ENCODE measurements around the gene TPRG1L. TPM values are rescaled to one million over a fixed set of nuclear protein-coding genes. Genes with fewer than 3 reads are reported as not detected.

The TPRG1L gene
- total RNA-seq, 1 experiment from 2014 or later, result 24.0 TPM

DNA sequence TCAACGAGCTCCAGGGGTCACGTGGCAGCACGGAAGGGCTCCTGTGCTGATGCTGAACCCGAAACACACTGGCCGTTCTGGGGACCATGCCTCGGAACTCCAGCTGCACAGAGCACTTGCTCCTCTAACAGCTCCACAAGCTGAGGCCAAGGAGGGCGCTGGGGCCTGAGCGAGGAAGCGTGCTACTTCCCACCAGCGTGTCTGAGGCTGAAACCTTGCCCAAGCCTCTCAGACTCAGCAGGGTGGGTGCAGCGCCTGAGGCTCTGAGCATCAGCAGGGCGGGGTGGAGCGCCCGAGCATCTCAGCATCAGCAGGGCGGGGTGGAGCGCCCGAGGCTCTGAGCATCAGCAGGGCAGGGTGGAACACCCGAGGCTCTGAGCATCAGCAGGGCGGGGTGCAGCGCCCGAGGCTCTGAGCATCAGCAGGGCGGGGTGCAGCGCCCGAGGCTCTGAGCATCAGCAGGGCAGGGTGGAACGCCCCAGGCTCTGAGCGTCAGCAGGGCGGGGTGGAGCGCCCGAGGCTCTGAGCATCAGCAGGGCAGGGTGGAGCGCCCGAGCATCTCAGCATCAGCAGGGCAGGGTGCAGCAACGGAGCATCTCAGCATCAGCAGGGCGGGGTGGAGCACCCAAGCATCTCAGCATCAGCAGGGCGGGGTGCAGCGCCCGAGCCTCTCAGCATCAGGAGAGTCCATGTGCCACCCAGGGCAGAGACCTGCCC is 15.5 kb downstream of the TPRG1L start:
- Histone ChIP-seq H3K4me1 (ENCODE audit: insufficient read depth, low read length) (no peaks in the 10 kb centered on the region), H4K20me1 (ENCODE audit: control insufficient read depth, insufficient read depth, insufficient read length) (no peaks in the 10 kb centered on the region), H2AK5ac (ENCODE audit: insufficient read length, low read length) (no peak overlapping the region), H3K23ac (ENCODE audit: insufficient read length, low read depth, low read length) (no peak overlapping the region), H3K23me2 (ENCODE audit: insufficient read length, low read depth, low read length, poor library complexity, severe bottlenecking) (no peaks in the 10 kb centered on the region), H2BK12ac (ENCODE audit: insufficient read length, low read depth, low read length) (no peak overlapping the region), H3K27ac (ENCODE audit: insufficient read length, low read depth, low read length) (no peak overlapping the region), H4K8ac (replicated peaks; ENCODE audit: insufficient read length, low read depth, low read length) (no peak overlapping the region), H4K91ac (ENCODE audit: insufficient read length, low read depth, low read length) (no peak overlapping the region), H3T11ph (ENCODE audit: low read length) (no peak overlapping the region), H2BK20ac (ENCODE audit: low read depth, low read length, poor library complexity, severe bottlenecking) (no peak overlapping the region), H3K27me3 (ENCODE audit: insufficient read depth, low read length) (no peaks in the 10 kb centered on the region), H3K9ac (ENCODE audit: extremely low read depth, insufficient read length, low read length) (no peak overlapping the region), H3K14ac (ENCODE audit: insufficient read depth, low read length) (no peak overlapping the region), H2BK120ac (ENCODE audit: low read depth, low read length, poor library complexity, severe bottlenecking) (no peak overlapping the region), H3K18ac (ENCODE audit: insufficient read length, low read depth, low read length) (no peak overlapping the region), H4K5ac (ENCODE audit: insufficient read length, low read depth, low read length) (no peak overlapping the region), H3K9me3 (ENCODE audit: control insufficient read depth, low read depth, low read length) (no peaks in the 10 kb centered on the region), H3K79me1 (ENCODE audit: insufficient read depth, low read depth, low read length, poor library complexity, severe bottlenecking) (no peaks in the 10 kb centered on the region), H3K4ac (ENCODE audit: low read depth, low read length) (no peak overlapping the region), H2AFZ (ENCODE audit: low read length) (no peak overlapping the region), H2BK5ac (ENCODE audit: insufficient read length, low read length) (no peak overlapping the region), H3K4me2 (ENCODE audit: insufficient read depth, insufficient read length, low read length) (no peak overlapping the region), H2BK15ac (ENCODE audit: low read depth, low read length) (no peak overlapping the region), H3K56ac (ENCODE audit: insufficient read length, low read depth, low read length) (no peak overlapping the region), H3K79me2 (ENCODE audit: insufficient read depth, low read length) (no peaks in the 10 kb centered on the region)
- H3K4me3 Mint-ChIP-seq, result no peak overlapping the region
- no CpG with 5 or more reads among the region's 36 CpGs for WGBS (ENCODE audit: extremely low coverage, insufficient read length, low lambda C conversion rate)
- DNase-seq, result no peak
- H3K36me3 Mint-ChIP-seq (ENCODE audit: insufficient read depth in 1 of 3, low read depth in 3 of 3), result peaks cover 6 to 54% (median 31%) of the 10 kb centered on the region in 3 experiments; a peak in 6 of 7 replicates
- no peaks in the 10 kb centered on the region for H3K9me3 Mint-ChIP-seq
- TF ChIP-seq, protein P1, sequence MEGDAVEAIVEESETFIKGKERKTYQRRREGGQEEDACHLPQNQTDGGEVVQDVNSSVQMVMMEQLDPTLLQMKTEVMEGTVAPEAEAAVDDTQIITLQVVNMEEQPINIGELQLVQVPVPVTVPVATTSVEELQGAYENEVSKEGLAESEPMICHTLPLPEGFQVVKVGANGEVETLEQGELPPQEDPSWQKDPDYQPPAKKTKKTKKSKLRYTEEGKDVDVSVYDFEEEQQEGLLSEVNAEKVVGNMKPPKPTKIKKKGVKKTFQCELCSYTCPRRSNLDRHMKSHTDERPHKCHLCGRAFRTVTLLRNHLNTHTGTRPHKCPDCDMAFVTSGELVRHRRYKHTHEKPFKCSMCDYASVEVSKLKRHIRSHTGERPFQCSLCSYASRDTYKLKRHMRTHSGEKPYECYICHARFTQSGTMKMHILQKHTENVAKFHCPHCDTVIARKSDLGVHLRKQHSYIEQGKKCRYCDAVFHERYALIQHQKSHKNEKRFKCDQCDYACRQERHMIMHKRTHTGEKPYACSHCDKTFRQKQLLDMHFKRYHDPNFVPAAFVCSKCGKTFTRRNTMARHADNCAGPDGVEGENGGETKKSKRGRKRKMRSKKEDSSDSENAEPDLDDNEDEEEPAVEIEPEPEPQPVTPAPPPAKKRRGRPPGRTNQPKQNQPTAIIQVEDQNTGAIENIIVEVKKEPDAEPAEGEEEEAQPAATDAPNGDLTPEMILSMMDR (conservative IDR thresholded peaks at IDR 0.05), result no peak
- no peaks in the 10 kb centered on the region for H3K27me3 Mint-ChIP-seq (ENCODE audit: low read depth)
- no peak overlapping the region for H3K27ac Mint-ChIP-seq
- H3K4me1 Mint-ChIP-seq, result no peaks in the 10 kb centered on the region

Data from H9 (cell line).